HG03575 (cell line): ENCODE data around the gene MRPL53.

Experiments
- ATAC-seq: cut with Tn5 transposase; IDR thresholded peaks from one replicate; pipeline ENCODE4 v1.9.1; 2021; ENCODE audit not compliant: unreplicated experiment, insufficient number of reproducible peaks, low FRiP score; ENCODE audit errors: extremely low read depth

MRPL53 gene

GRCh38 chr2:74472086-74472944 is at the start of gene MRPL53:
MRPL53 (minus strand) TSS chr2:74472680; CDS start chr2:74472660, 20 bp downstream.
- ATAC-seq: no peak

DNA sequence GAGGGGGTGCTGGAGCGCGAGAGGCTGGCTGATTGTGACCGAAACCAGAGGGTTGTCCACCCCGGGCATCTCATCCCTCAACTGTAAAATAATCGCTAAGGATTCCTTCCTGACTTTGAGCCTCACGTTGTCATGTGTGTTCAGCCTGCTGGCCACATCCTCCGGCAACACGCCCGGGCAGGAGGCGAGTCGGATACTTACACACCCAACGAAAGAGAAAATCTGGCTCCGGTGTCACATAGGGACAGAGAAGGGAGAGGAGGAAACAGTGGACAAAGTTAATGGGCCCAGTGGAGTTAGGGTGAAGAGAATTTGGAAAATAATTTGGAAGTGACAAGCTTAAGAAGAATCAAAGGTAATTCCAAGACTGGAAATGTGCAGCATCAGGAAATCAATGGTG is 44.2 kb upstream of the MRPL53 start:
- no peak for ATAC-seq

- no peak for ATAC-seq
Measured at GRCh38 chr2:74515981-74516633, 43.6 kb upstream of the MRPL53 start.

DNA sequence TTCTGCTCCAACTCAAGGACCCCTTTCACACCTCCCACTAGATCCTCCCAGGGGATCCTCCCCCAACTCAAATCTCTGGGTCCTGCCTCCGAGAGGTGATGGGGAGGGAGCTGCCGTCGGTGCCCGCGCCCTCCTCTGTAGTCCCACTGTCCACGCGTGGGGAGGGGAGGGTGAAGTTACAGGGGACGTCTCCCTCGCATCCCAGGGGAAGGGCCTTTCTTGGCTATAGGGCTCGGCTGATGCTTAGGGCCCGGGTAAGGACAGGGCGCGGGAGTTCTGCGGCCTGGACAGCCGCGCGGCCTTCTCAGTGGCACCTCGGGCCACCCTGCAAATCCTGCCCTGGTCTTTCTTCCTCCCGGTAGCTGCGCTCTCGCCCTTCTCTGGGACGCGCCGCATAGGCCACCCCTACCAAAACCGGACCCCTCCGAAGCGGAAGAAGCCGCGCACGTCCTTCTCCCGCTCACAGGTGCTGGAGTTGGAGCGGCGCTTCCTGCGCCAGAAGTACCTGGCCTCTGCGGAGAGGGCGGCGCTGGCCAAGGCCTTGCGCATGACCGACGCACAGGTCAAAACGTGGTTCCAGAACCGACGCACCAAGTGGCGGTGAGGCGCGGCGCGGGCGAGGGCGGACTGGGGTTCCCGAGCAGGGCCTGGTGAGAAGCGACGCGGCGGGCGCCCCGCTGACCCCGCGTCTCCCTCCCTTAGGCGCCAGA is 42.9 kb upstream of the MRPL53 start:
- ATAC-seq: no peak

- no peak for ATAC-seq
Measured at GRCh38 chr2:74514368-74515270, 42.1 kb upstream of the MRPL53 start, which contains the start of gene TLX2. TLX2 (plus strand) TSS chr2:74514450; CDS start chr2:74514807, 357 bp downstream.

- no peak for ATAC-seq
Measured at GRCh38 chr2:74513605-74514367, 41.3 kb upstream of the MRPL53 start.

- ATAC-seq: no peak
Measured at GRCh38 chr2:74512744-74513604, 40.5 kb upstream of the MRPL53 start.

- no peak for ATAC-seq
Measured at GRCh38 chr2:74511104-74511989, 38.9 kb upstream of the MRPL53 start.

DNA sequence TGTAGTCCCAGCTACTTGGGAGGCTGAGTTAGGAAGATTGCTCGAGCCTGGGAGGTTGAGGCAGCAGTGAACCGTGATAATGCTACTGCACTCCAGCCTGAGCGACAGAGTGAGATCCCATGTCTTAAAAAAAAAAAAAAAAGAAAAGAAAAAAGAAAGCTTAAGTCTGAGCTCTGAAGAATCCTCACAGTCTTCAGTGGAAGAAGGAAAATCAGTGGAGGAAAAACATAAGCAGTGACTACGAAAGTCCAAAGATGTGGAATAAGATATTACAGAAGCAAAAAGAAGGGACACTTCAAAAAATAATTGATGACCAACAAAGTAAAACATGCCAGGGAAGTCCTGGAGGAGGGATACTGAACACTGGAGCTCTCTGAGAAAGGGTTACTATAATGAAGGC is 37.8 kb upstream of the MRPL53 start:
- no peak for ATAC-seq

DNA sequence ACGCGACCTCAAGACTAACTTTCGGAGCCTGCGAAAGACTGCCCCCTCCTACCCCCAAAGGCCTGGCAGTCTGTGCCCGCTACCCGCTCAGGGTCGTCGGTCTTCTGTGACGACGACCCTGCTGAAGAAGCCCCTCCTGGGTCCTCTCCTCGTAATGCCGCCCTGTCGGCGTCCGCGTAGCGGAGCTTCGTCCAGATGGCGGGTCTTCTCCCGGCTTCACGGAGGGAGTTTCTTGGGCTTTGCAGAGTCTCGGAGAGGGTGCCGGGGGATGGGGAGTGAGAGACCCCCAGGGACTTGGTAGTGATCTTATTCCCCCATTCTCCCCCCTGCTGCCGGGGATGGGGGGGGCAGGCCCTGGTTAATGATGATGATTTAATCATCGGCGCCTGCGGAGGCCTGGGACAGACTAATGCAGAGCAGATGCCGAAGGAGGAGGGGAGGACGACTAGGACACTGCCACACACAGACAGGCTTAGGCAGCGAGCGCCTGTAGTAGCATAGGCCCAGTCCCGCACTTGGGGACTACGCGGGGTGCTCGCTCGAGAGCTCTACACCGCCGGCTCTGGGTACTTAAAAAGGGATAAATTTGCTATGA is 35.5 kb upstream of the MRPL53 start:
- no peak for ATAC-seq

- peak; percentile 80 for ATAC-seq
Measured at GRCh38 chr2:74507145-74507925, 34.9 kb upstream of the MRPL53 start, which contains the start of gene PCGF1. PCGF1 (minus strand) TSS chr2:74507695; CDS start chr2:74507668, 27 bp downstream.

DNA sequence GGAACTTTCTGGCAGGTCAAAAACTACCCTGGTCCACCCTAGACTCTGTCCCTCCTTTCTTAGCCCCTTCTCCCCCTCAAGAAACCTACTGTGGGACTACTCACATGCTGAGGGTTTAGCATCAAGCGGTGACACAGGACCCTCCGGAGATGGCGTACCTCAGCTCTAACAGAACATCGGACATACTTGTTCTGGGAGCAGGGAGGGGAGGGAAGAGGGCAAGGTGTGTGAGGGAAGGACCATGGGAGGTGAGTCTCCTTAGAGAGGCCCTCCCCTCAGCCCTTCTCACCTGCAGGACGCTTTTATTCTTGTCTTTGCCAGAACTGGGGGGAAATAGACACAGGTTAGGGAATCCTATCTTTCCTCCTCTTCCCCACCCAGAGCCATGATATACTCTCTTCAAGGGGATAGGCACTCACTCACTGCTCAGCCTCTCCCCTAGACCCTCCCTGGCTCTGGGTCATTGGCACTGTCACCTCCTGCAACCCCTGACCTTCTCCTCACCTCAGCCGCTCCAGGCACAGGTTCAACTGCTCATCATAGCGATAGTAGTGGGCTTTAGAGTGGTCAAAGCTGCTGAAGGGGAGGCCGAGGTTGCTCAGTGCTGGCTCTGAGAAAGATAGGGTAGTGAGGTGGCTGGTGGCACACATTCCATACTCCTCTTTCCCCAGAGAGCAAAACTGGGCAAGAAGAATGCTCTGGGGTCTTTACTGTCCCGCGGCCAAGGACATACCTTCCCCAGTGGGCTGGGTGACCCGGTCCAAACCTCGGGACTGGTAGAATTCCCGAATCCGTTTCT is 33.2 kb upstream of the MRPL53 start:
- no peak for ATAC-seq

DNA sequence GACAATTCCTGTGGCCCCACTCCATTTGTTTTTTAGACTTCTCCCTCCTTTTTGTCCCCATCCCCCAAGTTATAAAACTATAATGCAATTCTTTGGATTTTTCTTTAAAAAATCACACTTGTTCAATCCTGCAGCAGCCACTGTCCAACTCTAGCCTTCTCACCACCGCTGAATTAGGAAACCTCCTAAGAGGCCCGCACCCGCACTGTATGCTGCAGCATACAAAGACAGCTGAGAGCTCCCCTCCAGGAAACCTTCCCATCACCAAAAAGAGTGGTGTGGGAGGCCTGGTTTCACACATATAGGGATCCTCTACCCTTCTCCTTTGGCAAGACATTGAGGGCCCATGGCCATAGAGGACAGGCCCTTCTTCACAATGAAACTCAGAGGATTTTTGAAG is 32.1 kb upstream of the MRPL53 start:
- no peak for ATAC-seq
